ENCODE measurements around the gene EGFL7. TPM values are rescaled to one million over a fixed set of nuclear protein-coding genes. Genes with fewer than 3 reads are reported as not detected.

EGFL7 gene
- total and polyA plus RNA-seq, 2 donors (not counting 1 experiment from before 2014, with no cell fraction given) = 4.2 to 7.9 TPM

- no peak overlapping the region for H2AFZ ChIP-seq (ENCODE audit: low read length)
- H3K9me3 ChIP-seq (ENCODE audit: control insufficient read depth, insufficient read depth, low read depth, low read length) = no peaks in the 10 kb centered on the region
- no peaks in the 10 kb centered on the region for H4K20me1 ChIP-seq (ENCODE audit: control insufficient read depth, extremely low read depth, insufficient read depth, low read length)
- no peaks in the 10 kb centered on the region for H3K79me2 ChIP-seq (ENCODE audit: control insufficient read depth, insufficient read depth, low read length)
- no peak overlapping the region for H3K27ac ChIP-seq (ENCODE audit: insufficient read depth, low read length)
- no peaks in the 10 kb centered on the region for H3K4me1 ChIP-seq (ENCODE audit: control insufficient read depth, extremely low read depth, insufficient read depth, low read length)
- H3K4me3 ChIP-seq (replicated peaks in 1 of 4; ENCODE audit: control extremely low read depth in 1 of 4, insufficient read depth in 1 of 4, low read depth in 3 of 4, low read length in 4 of 4) = no peak overlapping the region
- no peak overlapping the region for H3K4me2 ChIP-seq (ENCODE audit: extremely low read depth, insufficient read depth, low read length)
- no peaks in the 10 kb centered on the region for H3K36me3 ChIP-seq (ENCODE audit: control insufficient read depth, insufficient read depth, low read length)
- no peak for DNase-seq (ENCODE audit: low read depth in 2 of 2)
- H3K9ac ChIP-seq (ENCODE audit: insufficient read depth, low read length) = no peak overlapping the region
- H3K27me3 ChIP-seq (ENCODE audit: control insufficient read depth, insufficient read depth, low read length) = peaks cover 9% of the 10 kb centered on the region
- TF ChIP-seq CTCF (conservative IDR thresholded peaks at IDR 0.05 in 1 of 2, IDR thresholded peaks at IDR 0.05 in 1 of 2; ENCODE audit: low read depth in 1 of 2, low read length in 2 of 2) (no peak), EZH2 (IDR thresholded peaks at IDR 0.05; ENCODE audit: low read length, missing control alignments) (no peak)
Observed at GRCh38 chr9:136658849-136659535, 3.7 kb upstream of the EGFL7 start.

GRCh38 chr9:136659861-136660784, 2.6 kb upstream of the EGFL7 start:
- Histone ChIP-seq H3K4me3 (replicated peaks in 1 of 4; ENCODE audit: control extremely low read depth in 1 of 4, insufficient read depth in 1 of 4, low read depth in 3 of 4, low read length in 4 of 4) (no peak overlapping the region), H3K4me1 (ENCODE audit: control insufficient read depth, extremely low read depth, insufficient read depth, low read length) (no peaks in the 10 kb centered on the region), H3K9me3 (ENCODE audit: control insufficient read depth, insufficient read depth, low read depth, low read length) (no peaks in the 10 kb centered on the region), H3K27me3 (ENCODE audit: control insufficient read depth, insufficient read depth, low read length) (peaks cover 13% of the 10 kb centered on the region), H3K27ac (ENCODE audit: insufficient read depth, low read length) (no peak overlapping the region), H2AFZ (ENCODE audit: low read length) (no peak overlapping the region), H3K79me2 (ENCODE audit: control insufficient read depth, insufficient read depth, low read length) (no peaks in the 10 kb centered on the region), H4K20me1 (ENCODE audit: control insufficient read depth, extremely low read depth, insufficient read depth, low read length) (no peaks in the 10 kb centered on the region), H3K9ac (ENCODE audit: insufficient read depth, low read length) (no peak overlapping the region), H3K36me3 (ENCODE audit: control insufficient read depth, insufficient read depth, low read length) (no peaks in the 10 kb centered on the region), H3K4me2 (ENCODE audit: extremely low read depth, insufficient read depth, low read length) (no peak overlapping the region)
- DNase-seq (ENCODE audit: low read depth in 2 of 2) = no peak
- TF ChIP-seq EZH2 (IDR thresholded peaks at IDR 0.05; ENCODE audit: low read length, missing control alignments) (no peak), CTCF (conservative IDR thresholded peaks at IDR 0.05 in 1 of 2, IDR thresholded peaks at IDR 0.05 in 1 of 2; ENCODE audit: low read depth in 1 of 2, low read length in 2 of 2) (no peak)

- no peak for TF ChIP-seq EZH2 (IDR thresholded peaks at IDR 0.05; ENCODE audit: low read length, missing control alignments)
- no peak for TF ChIP-seq CTCF (conservative IDR thresholded peaks at IDR 0.05 in 1 of 2, IDR thresholded peaks at IDR 0.05 in 1 of 2; ENCODE audit: low read depth in 1 of 2, low read length in 2 of 2)
- H3K4me2 ChIP-seq (ENCODE audit: extremely low read depth, insufficient read depth, low read length) = no peak overlapping the region
- H3K4me1 ChIP-seq (ENCODE audit: control insufficient read depth, extremely low read depth, insufficient read depth, low read length) = no peaks in the 10 kb centered on the region
- H3K9me3 ChIP-seq (ENCODE audit: control insufficient read depth, insufficient read depth, low read depth, low read length) = no peaks in the 10 kb centered on the region
- no peak overlapping the region for H3K4me3 ChIP-seq (replicated peaks in 1 of 4; ENCODE audit: control extremely low read depth in 1 of 4, insufficient read depth in 1 of 4, low read depth in 3 of 4, low read length in 4 of 4)
- peaks cover 13% of the 10 kb centered on the region for H3K27me3 ChIP-seq (ENCODE audit: control insufficient read depth, insufficient read depth, low read length)
- no peak overlapping the region for H3K9ac ChIP-seq (ENCODE audit: insufficient read depth, low read length)
- H3K36me3 ChIP-seq (ENCODE audit: control insufficient read depth, insufficient read depth, low read length) = no peaks in the 10 kb centered on the region
- no peak overlapping the region for H3K27ac ChIP-seq (ENCODE audit: insufficient read depth, low read length)
- DNase-seq (ENCODE audit: low read depth in 2 of 2) = no peak
- no peaks in the 10 kb centered on the region for H3K79me2 ChIP-seq (ENCODE audit: control insufficient read depth, insufficient read depth, low read length)
- H2AFZ ChIP-seq (ENCODE audit: low read length) = no peak overlapping the region
- no peaks in the 10 kb centered on the region for H4K20me1 ChIP-seq (ENCODE audit: control insufficient read depth, extremely low read depth, insufficient read depth, low read length)
Observed at GRCh38 chr9:136660971-136661550, 1.7 kb upstream of the EGFL7 start.

Measured in fibroblast of lung (primary cell).